Jurkat, Clone E6-1 (cell line): Measurements from ENCODE around the gene PCDH1.

Experiments used
- DNase-seq: peaks from one replicate; pipeline ENCODE4 v3.0.0-alpha.2; 2011; ENCODE audit warnings: low read depth, low spot score
- H3K4me3 ChIP-seq: 2 replicates; pipeline ENCODE4 v1.5.1; 2011; ENCODE audit warnings: mild to moderate bottlenecking, low read length, control low read depth, moderate library complexity

Gene PCDH1

DNA sequence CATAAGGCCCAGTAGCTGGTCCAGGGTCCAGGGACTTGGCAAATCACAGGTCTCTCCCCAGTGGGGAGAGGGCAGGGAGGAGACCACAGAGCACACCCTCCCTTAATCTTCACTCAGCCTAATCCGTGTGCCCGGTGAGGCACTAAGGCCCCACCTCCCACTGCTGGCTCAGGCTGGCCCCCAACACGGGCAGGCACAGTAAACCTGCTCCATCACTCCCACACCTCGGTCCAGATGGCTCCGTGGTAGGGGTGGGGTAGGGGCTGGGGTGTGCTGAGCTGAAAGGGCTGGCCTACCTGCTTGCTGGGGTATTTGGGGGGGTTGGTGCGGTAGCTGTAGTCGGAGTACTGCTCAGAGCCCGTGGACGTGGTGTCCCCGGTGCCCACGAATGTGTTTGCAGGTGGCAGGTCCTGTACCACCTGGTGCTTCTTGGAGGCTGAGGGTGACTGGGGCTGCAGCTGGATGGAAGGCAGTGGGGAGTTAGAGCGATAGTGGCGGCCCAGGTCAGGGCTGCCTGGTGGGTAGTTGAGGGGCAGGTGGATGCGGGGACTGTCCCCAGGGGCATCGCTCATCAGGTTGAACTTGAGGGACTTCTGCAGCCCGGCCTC lies 15.2 kb downstream of the PCDH1 start:
- H3K4me3 ChIP-seq: no peak overlapping the region
- no peak for DNase-seq

DNA sequence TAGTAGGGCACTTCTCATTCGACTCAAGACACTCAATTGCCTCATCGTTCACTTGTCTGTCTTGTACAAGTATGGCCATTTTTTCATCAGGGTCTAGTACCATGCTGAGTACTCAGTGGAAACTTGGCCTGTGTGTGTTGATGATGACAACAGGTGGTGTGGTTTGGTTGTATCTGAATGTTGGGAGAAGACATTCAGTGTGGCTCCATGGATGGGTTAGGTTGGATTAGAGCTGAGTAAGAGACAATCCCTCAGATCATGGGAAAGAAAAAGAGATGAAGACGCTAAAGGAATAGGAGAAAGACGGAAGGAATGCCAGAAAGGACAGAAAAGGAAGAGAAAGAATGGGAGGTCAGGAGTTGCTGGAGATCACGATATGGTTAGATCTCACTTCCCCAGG lies 17.0 kb downstream of the PCDH1 start:
- H3K4me3 ChIP-seq: no peak overlapping the region
- no peak for DNase-seq

DNA sequence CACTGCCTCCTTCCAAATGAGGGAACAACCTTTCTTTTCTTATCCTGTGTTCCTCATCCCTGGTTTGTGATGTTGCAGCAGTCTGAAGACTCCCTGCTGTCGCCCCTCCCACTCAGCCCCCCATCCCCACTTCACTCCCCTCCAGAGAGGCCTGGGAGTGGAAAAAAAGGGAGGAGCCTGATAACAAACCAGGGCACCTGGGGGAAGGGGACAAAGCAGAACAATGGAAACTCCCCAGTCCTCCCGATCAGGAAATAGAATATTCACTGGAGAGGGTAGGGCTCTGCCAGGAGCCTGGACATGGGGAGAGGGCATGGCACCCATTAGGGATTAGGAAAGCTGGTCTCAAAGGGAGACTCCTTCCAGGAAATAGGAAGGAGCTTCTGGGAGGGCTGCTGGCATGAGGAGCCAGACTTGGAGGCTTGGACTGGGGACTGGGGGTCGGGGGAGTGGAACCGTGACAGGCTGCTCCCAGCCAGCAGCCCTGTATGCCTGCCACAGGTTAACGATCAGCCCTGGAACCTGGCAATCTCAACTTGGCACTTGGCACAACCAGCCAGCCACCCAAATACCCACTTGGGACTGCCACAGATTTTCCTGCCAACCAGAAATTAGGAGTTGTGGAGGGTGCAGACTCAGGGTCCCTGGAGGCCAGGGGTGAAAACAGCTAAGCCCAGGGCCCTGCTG lies 20.0 kb downstream of the PCDH1 start:
- DNase-seq: no peak
- H3K4me3 ChIP-seq: no peak overlapping the region

DNA sequence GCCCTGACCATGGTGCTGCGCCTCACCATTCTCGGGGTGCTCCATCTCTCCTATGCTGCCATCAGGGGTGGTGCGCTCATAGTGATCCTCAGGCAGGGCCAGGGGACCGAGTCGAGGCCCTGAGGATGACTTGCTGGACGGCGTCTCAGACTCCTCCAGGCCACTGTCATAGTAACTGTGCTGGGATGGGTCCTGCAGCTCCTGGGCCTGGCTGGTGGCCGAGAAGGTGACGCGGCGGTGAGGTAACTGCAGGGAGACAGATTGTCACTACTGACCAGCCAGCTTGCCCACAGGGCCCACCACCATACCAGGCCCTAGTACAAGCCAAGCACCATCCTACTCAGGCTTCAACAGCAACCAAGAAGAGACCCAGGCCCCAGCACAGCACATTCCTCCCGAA lies 21.0 kb downstream of the PCDH1 start:
- DNase-seq: no peak
- no peak overlapping the region for H3K4me3 ChIP-seq

DNA sequence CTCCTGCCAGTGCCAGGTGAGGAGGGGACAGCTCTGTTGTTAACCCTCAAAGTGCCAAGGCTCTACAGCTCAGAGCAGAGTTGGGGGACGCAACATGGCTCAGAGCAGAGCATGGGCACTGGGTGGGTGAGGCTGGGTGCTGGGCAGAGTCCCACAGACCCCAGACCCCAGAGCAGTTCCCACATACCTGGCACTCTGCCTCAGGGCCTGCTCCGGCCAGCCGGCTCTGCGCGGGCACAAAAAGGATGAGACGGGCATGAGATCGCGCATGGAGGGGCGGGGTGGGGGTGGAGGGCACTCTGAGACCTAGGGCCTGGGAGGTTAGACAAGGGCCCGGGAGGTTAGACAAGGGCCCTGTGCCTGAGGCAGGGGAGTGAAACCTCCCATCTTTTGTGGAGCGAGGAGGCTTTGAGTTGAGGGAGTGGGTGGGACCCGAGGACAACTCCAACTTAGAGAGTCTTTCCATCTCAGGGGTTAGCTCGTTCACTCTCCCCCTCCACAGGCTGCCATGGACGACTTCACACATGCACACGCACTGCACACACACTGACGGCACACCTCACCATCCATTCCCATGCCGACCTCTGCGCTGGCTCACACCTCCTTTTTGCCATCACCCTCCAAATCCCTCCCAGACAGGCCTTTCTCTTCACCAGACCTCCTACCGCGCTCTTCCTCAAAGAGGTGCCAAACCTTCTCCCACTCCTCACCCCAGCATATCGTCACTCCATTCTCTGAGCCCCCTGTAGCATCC lies 22.0 kb downstream of the PCDH1 start:
- no peak for DNase-seq
- no peak overlapping the region for H3K4me3 ChIP-seq

DNA sequence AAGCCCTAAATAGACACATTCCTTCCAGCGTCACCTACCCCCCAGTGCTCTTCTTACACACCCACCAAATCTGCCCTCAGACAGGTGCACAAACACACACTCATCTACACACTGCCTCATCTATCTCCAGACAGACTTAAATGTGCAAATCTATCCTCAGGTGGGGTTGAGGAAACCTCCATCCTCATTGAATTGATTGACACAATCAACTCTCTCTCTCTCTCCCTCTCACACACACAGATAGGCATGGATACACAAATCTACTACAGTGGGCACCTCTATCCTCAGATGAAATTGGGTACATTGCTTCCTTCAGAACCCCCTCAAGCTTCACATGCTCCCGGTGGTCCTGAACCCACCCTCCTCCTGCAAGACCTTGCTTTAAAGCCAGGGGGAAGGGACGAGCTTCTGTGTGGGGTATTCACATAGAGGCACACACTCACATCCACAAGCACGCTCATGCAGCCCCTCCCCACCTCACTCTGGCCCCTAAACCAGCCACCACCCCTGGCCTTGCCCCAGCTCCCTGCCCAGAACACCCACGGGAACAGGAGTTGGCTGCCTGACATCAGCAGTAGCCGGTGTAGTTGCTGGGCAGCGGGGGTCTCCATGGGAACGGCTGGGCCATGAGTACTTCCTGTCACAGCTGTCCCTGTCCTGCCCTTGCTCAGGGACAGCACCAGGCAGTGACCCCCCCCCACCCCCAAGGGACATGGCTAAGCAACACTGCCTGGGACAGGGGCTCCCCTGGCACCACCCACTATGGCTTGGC lies 22.8 kb downstream of the PCDH1 start:
- H3K4me3 ChIP-seq: no peak overlapping the region
- DNase-seq: no peak

DNA sequence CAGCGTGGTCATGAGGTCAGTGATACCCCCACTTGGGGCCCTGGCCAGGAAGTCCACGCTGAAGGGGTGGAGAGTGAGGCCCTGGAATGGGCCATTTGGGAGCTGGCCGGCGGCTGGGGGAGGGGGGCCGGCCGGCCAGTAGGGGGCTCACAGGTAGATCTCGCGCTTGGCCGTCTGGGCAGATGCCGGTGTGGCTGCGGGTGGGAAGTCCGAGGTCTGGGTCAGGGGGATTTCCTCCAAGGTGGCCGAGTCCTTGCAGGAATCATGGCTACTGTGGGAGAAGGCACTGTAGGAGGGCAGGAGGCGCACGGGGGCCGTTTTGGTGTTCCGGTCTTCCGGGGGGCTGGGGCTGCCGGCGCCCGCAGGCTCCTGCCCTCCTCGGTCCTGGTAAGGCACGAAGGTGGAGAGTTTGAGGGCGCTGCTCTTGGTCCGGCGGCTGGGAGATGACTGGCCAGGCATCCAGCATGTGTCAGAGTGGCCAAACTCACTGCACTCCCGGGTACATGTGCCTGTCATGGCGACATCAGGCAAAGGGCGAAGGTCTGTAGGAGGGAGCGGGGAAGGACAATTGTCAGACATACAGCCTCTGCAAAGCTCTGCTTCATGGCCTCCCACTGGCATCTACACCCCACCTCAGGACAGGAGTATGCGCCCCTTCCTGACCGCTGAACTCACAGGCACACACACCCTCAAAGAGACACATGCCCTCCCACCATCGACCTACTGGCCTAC lies 24.1 kb downstream of the PCDH1 start:
- no peak overlapping the region for H3K4me3 ChIP-seq
- no peak for DNase-seq

DNA sequence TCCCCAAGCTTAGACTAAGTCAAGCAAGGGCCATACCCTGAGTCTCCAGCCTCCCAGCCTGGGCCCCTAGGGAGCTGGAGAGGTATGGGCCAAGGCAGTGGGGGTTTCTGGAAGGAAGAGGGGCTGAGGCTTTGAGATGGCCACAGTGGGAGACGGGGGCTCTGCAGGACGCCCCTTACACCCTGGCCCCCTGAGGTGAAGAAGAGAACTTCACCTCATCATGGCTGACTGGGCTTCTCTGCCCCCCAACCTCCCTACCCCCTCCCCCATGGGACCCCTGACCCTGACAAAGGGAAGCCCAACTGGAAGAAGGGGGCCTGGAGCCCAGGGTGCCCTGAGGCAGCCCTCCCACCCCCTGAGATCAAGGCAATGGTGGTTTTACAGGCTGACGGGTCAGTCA lies 25.8 kb downstream of the PCDH1 start:
- no peak for DNase-seq
- H3K4me3 ChIP-seq: no peak overlapping the region

DNA sequence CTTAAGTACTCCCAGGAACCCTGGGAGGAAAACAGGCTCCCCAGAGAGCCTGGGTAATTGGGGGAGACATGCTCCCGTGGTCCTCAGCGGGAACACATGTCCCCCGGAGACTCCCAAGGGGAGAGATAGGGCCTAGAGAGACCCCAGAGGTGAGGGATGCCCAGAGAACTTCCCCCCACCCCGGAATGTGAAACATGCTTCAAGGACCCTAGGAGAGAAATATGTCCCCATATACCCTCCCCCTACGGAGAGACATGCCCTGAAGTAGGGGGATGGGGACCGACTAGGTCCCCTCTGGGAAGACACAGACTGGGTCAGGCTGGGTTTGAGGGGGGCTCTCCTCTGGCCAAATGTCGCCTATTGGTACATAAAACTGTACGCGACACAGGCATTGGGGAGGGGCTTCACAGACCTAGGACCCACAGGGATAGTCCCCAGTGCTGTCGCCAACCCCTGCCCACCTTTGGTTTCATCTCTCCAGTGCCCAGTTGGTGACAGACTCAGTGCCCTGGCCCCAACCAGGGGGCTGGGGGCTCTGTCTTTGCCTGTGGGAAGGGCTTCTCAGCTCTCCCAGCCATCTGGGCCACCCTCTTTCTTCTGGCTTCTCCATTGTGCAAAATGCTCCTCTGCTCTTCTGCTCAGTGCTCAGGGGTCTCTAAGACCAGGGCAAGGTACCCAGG lies 26.9 kb downstream of the PCDH1 start:
- H3K4me3 ChIP-seq: no peak overlapping the region
- no peak for DNase-seq

DNA sequence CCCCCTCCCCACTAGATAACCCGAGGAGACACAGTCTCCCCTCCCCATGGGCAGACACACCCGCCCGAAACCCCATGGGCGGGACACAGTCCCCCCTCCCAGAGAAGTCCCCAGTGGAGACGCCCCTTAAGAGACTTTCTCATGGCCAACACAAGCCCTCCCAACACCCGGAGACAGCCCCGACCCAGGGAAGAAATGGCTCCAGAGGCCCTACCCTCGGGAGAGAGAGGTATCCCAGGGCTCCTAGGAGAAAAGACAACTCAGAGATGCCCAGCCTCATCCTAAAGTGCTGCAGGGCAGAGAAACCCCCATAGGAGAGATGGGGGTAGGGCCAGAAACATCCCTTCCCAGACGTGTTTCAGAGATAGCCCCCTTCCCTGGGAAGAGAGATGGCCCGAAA lies 27.4 kb downstream of the PCDH1 start:
- no peak overlapping the region for H3K4me3 ChIP-seq
- DNase-seq: no peak

DNA sequence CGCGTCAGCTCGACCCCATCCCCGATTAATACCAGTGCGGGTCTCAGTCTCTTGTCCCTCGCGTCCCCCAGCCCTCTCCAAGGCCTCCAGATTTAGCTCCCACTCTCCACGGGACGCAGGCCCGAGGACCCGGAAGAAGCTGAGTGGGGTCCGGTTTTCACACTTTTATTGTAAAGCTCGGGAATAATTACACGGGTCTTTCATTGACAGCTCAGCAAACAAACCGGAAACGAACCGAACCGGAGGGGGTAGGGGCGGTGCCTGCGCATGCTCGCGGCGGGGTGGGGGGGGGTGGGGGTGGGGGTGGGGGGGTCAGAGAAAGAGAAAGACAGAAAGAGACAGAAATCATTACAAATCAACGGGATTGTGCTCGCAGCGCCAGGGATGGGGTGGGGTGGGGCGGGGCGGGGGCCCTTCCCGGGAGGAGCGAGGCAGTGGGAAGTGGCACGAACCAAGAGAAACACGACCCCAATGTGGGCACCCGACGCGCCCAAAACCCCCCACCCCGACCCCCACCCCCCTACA lies 27.9 kb downstream of the PCDH1 start:
- no peak for DNase-seq
- peak overlapping the region; percentile 70 for H3K4me3 ChIP-seq

DNA sequence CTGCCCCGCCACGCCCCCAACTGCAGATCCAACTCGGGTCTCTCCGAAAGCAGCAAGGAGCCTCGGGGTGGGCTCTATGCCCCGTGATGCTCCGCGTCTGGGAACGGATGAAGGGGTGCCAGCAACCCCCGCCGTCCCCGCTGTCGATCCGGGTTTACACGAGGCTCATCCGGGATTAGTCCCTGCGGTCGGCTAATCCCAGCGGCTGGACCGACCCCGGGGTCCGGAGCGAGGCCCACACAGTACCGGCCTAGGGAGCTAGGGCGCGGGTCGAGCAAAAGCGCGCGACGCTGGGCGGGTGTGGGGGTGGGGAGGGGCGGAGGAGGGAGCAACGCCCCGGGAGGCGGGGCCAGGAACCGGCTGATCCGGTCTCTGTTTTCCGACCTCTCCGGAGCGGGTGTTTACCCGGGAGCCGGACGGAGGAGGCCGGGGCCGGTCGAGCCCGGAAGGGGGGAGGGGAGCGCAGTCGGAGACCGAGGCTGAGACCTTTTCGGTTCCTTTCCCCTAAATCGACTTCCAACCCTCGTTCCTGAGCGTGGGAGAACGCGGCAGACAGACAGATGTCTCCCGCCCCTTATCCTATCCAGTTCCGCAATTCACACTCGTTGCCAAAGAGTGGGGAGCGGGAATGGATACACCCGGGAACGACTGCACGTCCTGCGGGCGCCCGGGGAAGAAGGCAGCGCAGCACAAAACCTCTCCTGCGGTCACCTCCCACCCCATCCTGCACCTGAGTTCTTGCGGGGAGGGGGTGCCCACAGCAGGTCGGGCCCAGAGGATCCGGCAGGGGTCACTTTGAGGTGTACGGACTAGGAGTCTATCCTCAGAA lies 28.6 kb downstream of the PCDH1 start:
- peak; percentile 57 for DNase-seq
- peak overlapping the region; percentile 70 for H3K4me3 ChIP-seq

DNA sequence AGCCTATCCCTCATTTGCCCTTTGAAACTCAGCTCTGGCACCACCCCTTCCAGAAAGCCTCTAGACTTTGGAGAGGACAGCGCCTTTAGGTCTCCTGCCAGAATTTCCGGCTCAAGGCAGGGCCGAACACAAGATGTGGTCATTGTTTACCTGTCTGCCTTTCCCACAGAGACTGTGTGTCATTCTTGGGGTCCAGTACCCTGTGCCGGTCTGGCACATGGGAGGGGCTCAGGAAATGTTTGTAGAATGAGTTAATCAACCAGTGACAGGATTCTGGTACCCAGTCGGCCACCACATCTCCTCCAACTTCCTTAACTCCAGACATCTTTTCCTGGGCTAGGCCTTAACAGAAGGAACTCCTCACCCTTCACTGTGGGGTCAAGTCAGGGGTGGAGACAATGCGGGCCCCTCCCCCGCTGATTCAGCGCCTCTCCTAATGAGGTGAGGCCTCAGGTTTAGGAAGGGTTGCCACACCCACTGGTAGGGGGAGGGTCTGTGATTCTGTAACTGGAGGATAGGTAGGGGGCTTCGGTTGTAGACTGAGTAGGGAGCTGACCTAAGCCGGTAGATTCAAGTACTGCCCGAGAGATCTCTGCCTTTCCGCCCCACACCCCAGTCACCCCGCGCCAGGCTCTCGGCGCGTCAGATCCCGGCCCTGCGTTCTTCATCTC lies 29.3 kb downstream of the PCDH1 start:
- DNase-seq: no peak

DNA sequence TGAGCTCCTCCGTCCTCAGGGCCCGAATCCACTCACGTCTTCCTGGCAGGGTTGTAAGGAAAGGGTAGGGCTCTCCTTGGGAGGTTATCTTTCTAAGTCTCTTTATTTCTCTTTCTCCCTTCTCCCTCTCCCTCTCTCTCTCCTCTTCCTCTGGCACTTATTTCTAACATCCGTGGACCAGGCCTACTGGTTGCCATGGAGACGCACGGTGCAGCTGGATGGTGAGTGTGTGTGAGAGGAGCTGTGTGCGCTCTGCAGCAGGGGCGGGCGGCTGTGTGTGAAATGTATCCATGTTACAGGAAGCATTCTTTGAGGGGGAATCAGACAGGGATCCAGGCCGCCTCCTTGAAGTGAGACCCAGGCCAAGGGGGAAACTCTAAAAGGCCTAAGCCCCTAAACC lies 32.2 kb downstream of the PCDH1 start:
- H3K4me3 ChIP-seq: no peak overlapping the region

More for the DNA sequence above, 29.3 kb downstream of the PCDH1 start:
- peak overlapping the region; percentile 70 for H3K4me3 ChIP-seq

DNA sequence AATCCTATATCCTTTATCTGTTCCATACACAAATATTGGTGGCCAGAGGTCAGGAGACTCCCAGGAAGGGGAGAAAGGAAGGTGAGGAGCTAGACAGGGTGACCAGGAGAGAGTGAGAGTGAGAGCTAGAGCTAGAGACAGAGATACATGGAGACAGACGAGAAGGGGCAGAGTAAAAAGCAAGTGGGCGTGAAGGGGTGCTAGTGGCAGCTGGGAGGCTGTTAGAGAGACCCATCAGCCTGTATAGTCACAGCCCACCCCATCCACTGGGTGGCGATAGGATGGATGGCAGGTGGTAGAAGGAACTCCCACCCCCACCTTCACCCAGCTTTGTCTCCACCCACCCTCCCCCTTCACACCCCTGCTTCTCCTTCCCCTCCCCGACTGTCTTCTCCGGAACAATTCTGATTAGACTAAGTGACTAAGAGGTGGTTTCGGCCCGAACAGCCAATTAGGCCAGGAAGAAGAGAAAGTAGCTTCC lies 32.8 kb downstream of the PCDH1 start:
- peak; percentile 50 for DNase-seq
- no peak overlapping the region for H3K4me3 ChIP-seq

More for the DNA sequence above, 32.2 kb downstream of the PCDH1 start:
- peak; percentile 53 for DNase-seq

DNA sequence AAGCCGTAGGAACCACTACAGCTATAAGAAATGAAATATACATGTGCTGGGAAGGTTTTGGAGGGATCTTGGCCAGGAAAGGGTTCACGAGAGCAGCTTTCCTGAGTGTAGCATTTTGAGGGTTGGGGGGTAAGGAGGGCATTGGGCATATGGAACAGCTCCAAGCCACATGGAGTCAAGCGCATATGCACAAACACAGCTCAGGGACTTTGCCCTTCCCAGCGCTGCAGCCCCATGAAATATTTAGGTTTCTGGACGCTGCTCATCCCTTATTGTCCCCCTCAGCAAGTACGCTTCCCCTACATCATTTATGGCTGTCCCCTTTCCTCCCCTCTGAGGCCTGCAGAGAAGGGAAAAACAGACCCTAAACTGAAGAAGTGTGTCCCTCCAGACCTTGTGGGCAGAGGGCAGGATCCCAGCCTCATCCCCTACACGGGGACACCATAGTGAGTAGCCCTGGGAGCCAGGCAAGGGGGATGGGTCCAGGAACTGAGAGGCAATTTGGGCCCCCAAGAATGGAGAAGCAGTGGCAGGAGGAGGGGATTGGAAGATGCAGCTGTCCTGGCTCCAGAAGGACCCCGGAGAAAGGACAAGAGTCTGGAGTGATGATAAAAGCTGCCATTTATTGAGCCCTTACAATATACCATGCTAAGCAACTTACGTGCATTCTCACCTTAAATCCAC lies 33.7 kb downstream of the PCDH1 start:
- DNase-seq: no peak
- no peak overlapping the region for H3K4me3 ChIP-seq
